ENCODE results near the gene KDELR1. TPM values are rescaled to one million over a fixed set of nuclear protein-coding genes. Genes with fewer than 3 reads are reported as not detected.

KDELR1 gene
- total RNA-seq, 1 donor from 2014 or later, result 251 TPM

GRCh38 chr19:48333467-48334384, 57.6 kb downstream of the KDELR1 start:
- Mint-ChIP-seq H3K27me3 (ENCODE audit: low read depth) (no peaks in the 10 kb centered on the region), H3K4me3 (ENCODE audit: unreplicated experiment) (peak overlapping the region; percentile 72), H3K27ac (ENCODE audit: unreplicated experiment) (peak overlapping the region; percentile 91), H3K36me3 (ENCODE audit: low read depth) (peaks cover 8% of the 10 kb centered on the region), H3K9me3 (ENCODE audit: low read depth) (no peaks in the 10 kb centered on the region), H3K4me1 (ENCODE audit: low read depth) (peaks cover 40% of the 10 kb centered on the region)
- TF ChIP-seq CTCF (IDR thresholded peaks at IDR 0.05), result peak; percentile 91
- peak; percentile 96 for DNase-seq (ENCODE audit: low spot score)

GRCh38 chr19:48332662-48333466, 58.5 kb downstream of the KDELR1 start:
- peak overlapping the region; percentile 91 for H3K27ac Mint-ChIP-seq (ENCODE audit: unreplicated experiment)
- no peak for TF ChIP-seq CTCF (IDR thresholded peaks at IDR 0.05)

More at GRCh38 chr19:48332662-48333466, 58.5 kb downstream of the KDELR1 start:
- Mint-ChIP-seq H3K4me3 (ENCODE audit: unreplicated experiment) (peak overlapping the region; percentile 72), H3K36me3 (ENCODE audit: low read depth) (peaks cover 10% of the 10 kb centered on the region), H3K4me1 (ENCODE audit: low read depth) (peaks cover 44% of the 10 kb centered on the region), H3K27me3 (ENCODE audit: low read depth) (no peaks in the 10 kb centered on the region), H3K9me3 (ENCODE audit: low read depth) (no peaks in the 10 kb centered on the region)
- DNase-seq (ENCODE audit: low spot score), result no peak

Other genes with a start within 250 kb of the KDELR1 start
- 12.1 to 24.7 TPM (median 17.0 TPM) in 3 replicates for gene LIG1, start 221.2 kb downstream of the KDELR1 start, total RNA-seq
- gene ZSWIM9, start 220.9 kb downstream of the KDELR1 start, total RNA-seq, result 5.0 to 5.9 TPM (median 5.6 TPM) in 3 replicates
- 19.8 to 29.5 TPM (median 23.3 TPM) in 3 replicates for gene CARD8, start 135.6 kb downstream of the KDELR1 start, total RNA-seq
- 0.27 to 0.97 TPM (median 0.87 TPM) in 3 replicates for gene ZNF114, start 121.5 kb downstream of the KDELR1 start, total RNA-seq
- 257 to 284 TPM (median 277 TPM) in 3 replicates for gene EMP3, start 66.0 kb downstream of the KDELR1 start, total RNA-seq
- gene TMEM143, start 27.6 kb downstream of the KDELR1 start, total RNA-seq, result 5.4 to 14.0 TPM (median 10.1 TPM) in 3 replicates
- not detected in 3 replicates for gene SYNGR4, start 27.2 kb downstream of the KDELR1 start, total RNA-seq
- 2.4 to 5.1 TPM (median 4.9 TPM) in 3 replicates for gene GRIN2D, start 2.1 kb upstream of the KDELR1 start, total RNA-seq
- 20.7 to 31.8 TPM (median 23.6 TPM) in 3 replicates for gene GRWD1, start 54.4 kb upstream of the KDELR1 start, total RNA-seq
- gene KCNJ14, start 64.0 kb upstream of the KDELR1 start, total RNA-seq, result 0.90 to 1.1 TPM (median 0.95 TPM) in 3 replicates
- gene CYTH2, start 77.8 kb upstream of the KDELR1 start, total RNA-seq, result 68.7 to 76.7 TPM (median 69.9 TPM) in 3 replicates
- gene LMTK3, start 120.3 kb upstream of the KDELR1 start, total RNA-seq, result 0.48 to 0.67 TPM (median 0.54 TPM) in 3 replicates
- gene SULT2B1, start 160.6 kb upstream of the KDELR1 start, total RNA-seq, result 0.22 TPM in 1 of 3 replicates, not detected in the others
- not detected in 3 replicates for gene SPACA4, start 215.2 kb upstream of the KDELR1 start, total RNA-seq
- gene FAM83E, start 223.5 kb upstream of the KDELR1 start, total RNA-seq, result 0.38 to 0.77 TPM (median 0.67 TPM) in 3 replicates
- gene RPL18, start 227.6 kb upstream of the KDELR1 start, total RNA-seq, result 727 to 753 TPM (median 751 TPM) in 3 replicates
- gene SPHK2, start 228.0 kb upstream of the KDELR1 start, total RNA-seq, result 18.6 to 26.5 TPM (median 20.7 TPM) in 3 replicates
- 2.1 to 6.2 TPM (median 3.9 TPM) in 3 replicates for gene DBP, start 245.8 kb upstream of the KDELR1 start, total RNA-seq